ENCODE data around the gene SYNE1. TPM values are rescaled to one million over a fixed set of nuclear protein-coding genes. Genes with fewer than 3 reads are reported as not detected.

SYNE1 gene
- total RNA-seq, 1 experiment from 2014 or later: 6.5 TPM

- ChIA-PET CTCF (no interaction called here), POLR2A (interaction anchor here (0.5 kb wide), 1 partner anchor 14 kb away, joined by 3 read pairs; no protein-coding TSS in a partner anchor)
- Mint-ChIP-seq H3K36me3 (no peaks in the 10 kb centered on the region), H3K9me3 (no peaks in the 10 kb centered on the region), H3K27me3 (ENCODE audit: low read depth) (no peaks in the 10 kb centered on the region), H3K4me1 (no peaks in the 10 kb centered on the region; the same call in 1 of the 2 replicates), H3K4me3 (no peak overlapping the region), H3K27ac (no peak overlapping the region)
- no peak for DNase-seq (ENCODE audit: low spot score)
- ATAC-seq: no peak
- TF ChIP-seq ZNF219 (CRISPR knock-in tag; IDR thresholded peaks at IDR 0.05; ENCODE audit: borderline replicate concordance) (no peak), TCF7 (CRISPR knock-in tag; IDR thresholded peaks at IDR 0.05; ENCODE audit: low read depth) (no peak), ATF1 (CRISPR knock-in tag; IDR thresholded peaks at IDR 0.05) (no peak), CREB1 (CRISPR knock-in tag; IDR thresholded peaks at IDR 0.05) (no peak), FOXJ3 (CRISPR knock-in tag; IDR thresholded peaks at IDR 0.05; ENCODE audit: borderline replicate concordance) (no peak)
- TF ChIP-seq, protein P1, sequence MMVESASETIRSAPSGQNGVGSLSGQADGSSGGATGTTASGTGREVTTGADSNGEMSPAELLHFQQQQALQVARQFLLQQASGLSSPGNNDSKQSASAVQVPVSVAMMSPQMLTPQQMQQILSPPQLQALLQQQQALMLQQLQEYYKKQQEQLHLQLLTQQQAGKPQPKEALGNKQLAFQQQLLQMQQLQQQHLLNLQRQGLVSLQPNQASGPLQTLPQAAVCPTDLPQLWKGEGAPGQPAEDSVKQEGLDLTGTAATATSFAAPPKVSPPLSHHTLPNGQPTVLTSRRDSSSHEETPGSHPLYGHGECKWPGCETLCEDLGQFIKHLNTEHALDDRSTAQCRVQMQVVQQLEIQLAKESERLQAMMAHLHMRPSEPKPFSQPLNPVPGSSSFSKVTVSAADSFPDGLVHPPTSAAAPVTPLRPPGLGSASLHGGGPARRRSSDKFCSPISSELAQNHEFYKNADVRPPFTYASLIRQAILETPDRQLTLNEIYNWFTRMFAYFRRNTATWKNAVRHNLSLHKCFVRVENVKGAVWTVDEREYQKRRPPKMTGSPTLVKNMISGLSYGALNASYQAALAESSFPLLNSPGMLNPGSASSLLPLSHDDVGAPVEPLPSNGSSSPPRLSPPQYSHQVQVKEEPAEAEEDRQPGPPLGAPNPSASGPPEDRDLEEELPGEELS (CRISPR knock-in tag; IDR thresholded peaks at IDR 0.05): no peak
These were observed 346.5 kb downstream of the SYNE1 start for GRCh38 chr6:152290693-152291092.

- peaks cover 9% of the 10 kb centered on the region for H3K4me1 Mint-ChIP-seq
- POLR2A ChIA-PET: no interaction called here
- no peak for ATAC-seq
- H3K27me3 Mint-ChIP-seq (ENCODE audit: low read depth): no peaks in the 10 kb centered on the region
- CTCF ChIA-PET: interaction anchor here (1.3 kb wide), 1 partner anchor 79 kb away, joined by 4 read pairs; no protein-coding TSS in a partner anchor
- peaks cover 3% of the 10 kb centered on the region; the same call in 1 of the 2 replicates for H3K36me3 Mint-ChIP-seq
- H3K27ac Mint-ChIP-seq: peak overlapping the region; percentile 39; the same call in 1 of the 2 replicates
- no peaks in the 10 kb centered on the region for H3K9me3 Mint-ChIP-seq
- no peak overlapping the region for H3K4me3 Mint-ChIP-seq
- peak; percentile 56; the same call in 1 of the 2 replicates for TF ChIP-seq GABPB1 (CRISPR knock-in tag; IDR thresholded peaks at IDR 0.05)
- TF ChIP-seq NFATC4 (CRISPR knock-in tag; IDR thresholded peaks at IDR 0.05): no peak
- DNase-seq (ENCODE audit: low spot score): no peak
These were observed 359.3 kb downstream of the SYNE1 start for GRCh38 chr6:152277826-152278329.

DNA sequence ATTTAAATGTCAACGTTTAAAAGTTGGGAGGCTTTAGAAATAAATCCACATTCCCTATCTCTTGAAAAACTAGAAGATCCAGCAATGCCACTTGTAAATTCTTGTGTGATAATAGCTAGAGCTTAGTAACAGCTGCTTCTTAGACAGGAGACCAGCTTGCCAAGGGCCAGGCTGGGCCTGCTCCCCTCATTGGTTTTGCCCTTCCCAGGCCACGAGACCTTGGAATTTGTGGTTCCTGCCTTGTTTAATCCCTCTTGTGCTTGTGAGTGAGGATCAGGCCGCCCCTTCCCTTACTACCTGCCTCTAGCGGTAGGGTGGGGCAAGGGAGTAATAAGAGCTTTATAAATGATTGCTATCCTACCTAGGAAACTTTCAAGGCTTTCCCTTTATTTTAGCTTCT, 363.5 kb downstream of the SYNE1 start:
- no peak overlapping the region for H3K27ac Mint-ChIP-seq

More for the DNA sequence above, 363.5 kb downstream of the SYNE1 start:
- ATAC-seq (peak; percentile 93), DNase-seq (ENCODE audit: low spot score) (peak; percentile 30)
- Mint-ChIP-seq H3K36me3 (peaks cover 3% of the 10 kb centered on the region; the same call in 1 of the 2 replicates), H3K4me1 (peaks cover 38% of the 10 kb centered on the region), H3K27me3 (ENCODE audit: low read depth) (no peaks in the 10 kb centered on the region), H3K4me3 (no peak overlapping the region), H3K9me3 (no peaks in the 10 kb centered on the region)
- ChIA-PET CTCF (interaction anchor here (0.7 to 1.2 kb wide), 11 partner anchors 13 to 508 kb away, joined by 3 to 6 read pairs (median 3); no protein-coding TSS in a partner anchor), POLR2A (no interaction called here)
- TF ChIP-seq PRRX2 (CRISPR knock-in tag; IDR thresholded peaks at IDR 0.05) (no peak), E2F4 (CRISPR knock-in tag; IDR thresholded peaks at IDR 0.05; ENCODE audit: borderline replicate concordance, low read depth) (no peak), ZNF396 (CRISPR knock-in tag; IDR thresholded peaks at IDR 0.05; ENCODE audit: borderline replicate concordance) (no peak), AR (CRISPR knock-in tag; IDR thresholded peaks at IDR 0.05) (no peak), SP1 (CRISPR knock-in tag; conservative IDR thresholded peaks at IDR 0.05) (no peak), ZBTB43 (CRISPR knock-in tag; IDR thresholded peaks at IDR 0.05) (no peak), KAT7 (CRISPR knock-in tag; IDR thresholded peaks at IDR 0.05; ENCODE audit: borderline replicate concordance) (no peak), E2F5 (CRISPR knock-in tag; IDR thresholded peaks at IDR 0.05) (no peak), MXD4 (CRISPR knock-in tag; IDR thresholded peaks at IDR 0.05; ENCODE audit: borderline replicate concordance) (no peak), TEAD4 (CRISPR knock-in tag; IDR thresholded peaks at IDR 0.05) (no peak), ZNF423 (CRISPR knock-in tag; IDR thresholded peaks at IDR 0.05) (no peak), CBFB (CRISPR knock-in tag; IDR thresholded peaks at IDR 0.05; ENCODE audit: low read depth) (no peak)
- TF ChIP-seq, protein P2, sequence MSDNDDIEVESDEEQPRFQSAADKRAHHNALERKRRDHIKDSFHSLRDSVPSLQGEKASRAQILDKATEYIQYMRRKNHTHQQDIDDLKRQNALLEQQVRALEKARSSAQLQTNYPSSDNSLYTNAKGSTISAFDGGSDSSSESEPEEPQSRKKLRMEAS (CRISPR knock-in tag; IDR thresholded peaks at IDR 0.05): no peak

Data from WTC11 (cell line).